PFSK-1 (cell line): Measurements from ENCODE around the gene CCHCR1.

Source experiments
- POLR2AphosphoS5 ChIP-seq: IDR thresholded peaks from 2 replicates; pipeline ENCODE4 v1.6.1; 2012; ENCODE audit warnings: low read depth, mild to moderate bottlenecking, control low read depth, low read length, moderate library complexity
- TAF1 ChIP-seq: IDR thresholded peaks from 2 replicates; pipeline ENCODE4 v1.6.1; 2012; ENCODE audit warnings: low read length, control low read depth, borderline replicate concordance; ENCODE audit not compliant: insufficient read depth

DNA sequence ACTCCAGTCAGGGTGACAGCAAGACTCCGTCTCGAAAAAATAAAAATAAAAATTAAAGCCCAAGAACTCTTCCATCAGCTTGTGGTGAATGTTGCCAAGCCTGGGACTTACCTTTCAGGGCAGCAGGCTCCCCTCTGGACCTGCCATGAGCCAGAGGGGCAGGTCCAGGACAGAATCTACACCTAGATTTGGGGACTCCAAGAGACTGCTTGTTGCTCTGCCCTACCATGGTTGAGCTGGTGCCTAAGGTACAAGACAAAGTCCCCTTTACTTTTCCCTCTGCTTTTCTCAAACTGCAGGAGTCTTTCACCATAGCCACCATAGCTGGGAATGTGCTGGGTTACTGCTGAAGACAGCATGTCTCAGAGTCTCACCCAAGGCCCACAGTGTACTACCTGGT, 54.5 kb downstream of the CCHCR1 start:
- TF ChIP-seq POLR2AphosphoS5: no peak
- no peak for TF ChIP-seq TAF1
